A673 (cell line): ENCODE data around the gene PPARG.

ENCODE experiments used
- EZH2 ChIP-seq: fragments of 200-600 bp; sonication (generic); IDR thresholded peaks from 2 replicates; pipeline ENCODE4 v1.6.1; 2017; ENCODE audit warnings: borderline replicate concordance, low read depth, mild to moderate bottlenecking, mixed read lengths, antibody characterized with exemption, low read length; ENCODE audit not compliant: poor library complexity, severe bottlenecking
- TF ChIP-seq, protein P1 (sequence below): fragments of 300-800, 200-600 bp; sonication (generic); conservative IDR thresholded peaks from 2 replicates; pipeline ENCODE4 v1.5.1; 2017; ENCODE audit warnings: low read depth, mild to moderate bottlenecking, antibody characterized with exemption, low read length, moderate library complexity, mixed read lengths

DNA sequence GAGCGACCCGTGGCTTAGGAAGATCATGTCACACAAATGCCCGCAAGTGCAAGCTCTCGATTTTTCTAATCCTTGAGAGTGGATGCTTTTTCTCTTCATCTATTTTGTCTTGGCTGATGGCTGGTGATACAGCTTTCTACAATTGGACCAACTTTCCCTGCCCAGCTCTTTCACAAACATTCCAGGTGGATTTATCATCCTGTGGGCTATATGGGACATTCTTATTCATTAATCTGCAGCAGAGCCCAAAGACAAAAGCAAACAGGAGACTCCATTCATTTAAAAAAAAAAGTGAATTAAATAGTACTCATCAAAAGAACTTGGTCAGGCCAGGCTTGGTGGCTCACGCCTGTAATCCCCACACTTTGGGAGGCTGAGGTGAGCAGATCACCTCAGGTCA is 181.2 kb downstream of the PPARG start:
- no peak for TF ChIP-seq EZH2
- TF ChIP-seq, protein P1, sequence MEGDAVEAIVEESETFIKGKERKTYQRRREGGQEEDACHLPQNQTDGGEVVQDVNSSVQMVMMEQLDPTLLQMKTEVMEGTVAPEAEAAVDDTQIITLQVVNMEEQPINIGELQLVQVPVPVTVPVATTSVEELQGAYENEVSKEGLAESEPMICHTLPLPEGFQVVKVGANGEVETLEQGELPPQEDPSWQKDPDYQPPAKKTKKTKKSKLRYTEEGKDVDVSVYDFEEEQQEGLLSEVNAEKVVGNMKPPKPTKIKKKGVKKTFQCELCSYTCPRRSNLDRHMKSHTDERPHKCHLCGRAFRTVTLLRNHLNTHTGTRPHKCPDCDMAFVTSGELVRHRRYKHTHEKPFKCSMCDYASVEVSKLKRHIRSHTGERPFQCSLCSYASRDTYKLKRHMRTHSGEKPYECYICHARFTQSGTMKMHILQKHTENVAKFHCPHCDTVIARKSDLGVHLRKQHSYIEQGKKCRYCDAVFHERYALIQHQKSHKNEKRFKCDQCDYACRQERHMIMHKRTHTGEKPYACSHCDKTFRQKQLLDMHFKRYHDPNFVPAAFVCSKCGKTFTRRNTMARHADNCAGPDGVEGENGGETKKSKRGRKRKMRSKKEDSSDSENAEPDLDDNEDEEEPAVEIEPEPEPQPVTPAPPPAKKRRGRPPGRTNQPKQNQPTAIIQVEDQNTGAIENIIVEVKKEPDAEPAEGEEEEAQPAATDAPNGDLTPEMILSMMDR = no peak
